Embryonic facial prominence (tissue), 1 donor: Measurements from ENCODE around the gene TNRC6A.
"Not testable (repeated sequence)": the region's sequence is repeated elsewhere in the genome, so short reads cannot be mapped to it uniquely, and the experiment has no call there.

Source experiments
- DNase-seq: peaks from one replicate; pipeline ENCODE4 v3.0.0-alpha.2; 2016; ENCODE audit errors: extremely low spot score

Gene TNRC6A

GRCh38 chr16:24729243-24729950 lies at the start of gene TNRC6A:
TSS of gene TNRC6A (plus strand) at chr16:24729651. CDS start at chr16:24729842, 191 bp downstream.
- peak; percentile 73 for DNase-seq

GRCh38 chr16:24681793-24682192 lies 47.7 kb upstream of the TNRC6A start:
- DNase-seq: no peak

- DNase-seq: no peak
Observed at GRCh38 chr16:24683250-24683649, 46.2 kb upstream of the TNRC6A start.

GRCh38 chr16:24683847-24684493 lies 45.5 kb upstream of the TNRC6A start:
- no peak for DNase-seq

GRCh38 chr16:24685539-24686432 lies 43.7 kb upstream of the TNRC6A start:
- peak; percentile 79 for DNase-seq

GRCh38 chr16:24686678-24687077 lies 42.8 kb upstream of the TNRC6A start:
- DNase-seq: no peak

GRCh38 chr16:24688359-24688758 lies 41.1 kb upstream of the TNRC6A start:
- DNase-seq: no peak

- DNase-seq: no peak
Observed at GRCh38 chr16:24689128-24689527, 40.3 kb upstream of the TNRC6A start.

- DNase-seq: no peak
Observed at GRCh38 chr16:24692854-24693253, 36.6 kb upstream of the TNRC6A start.

- no peak for DNase-seq
Observed at GRCh38 chr16:24694931-24695330, 34.5 kb upstream of the TNRC6A start.

GRCh38 chr16:24696699-24697098 lies 32.8 kb upstream of the TNRC6A start:
- no peak for DNase-seq

- no peak for DNase-seq
Observed at GRCh38 chr16:24698308-24698707, 31.1 kb upstream of the TNRC6A start.

- no peak for DNase-seq
Observed at GRCh38 chr16:24699151-24699723, 30.2 kb upstream of the TNRC6A start.

- DNase-seq: no peak
Observed at GRCh38 chr16:24700549-24701392, 28.7 kb upstream of the TNRC6A start.

- DNase-seq: no peak
Observed at GRCh38 chr16:24701521-24701951, 27.9 kb upstream of the TNRC6A start.

GRCh38 chr16:24707760-24708159 lies 21.7 kb upstream of the TNRC6A start:
- DNase-seq: not testable (repeated sequence)

- no peak for DNase-seq
Observed at GRCh38 chr16:24713379-24713778, 16.1 kb upstream of the TNRC6A start.

GRCh38 chr16:24717411-24717810 lies 12.0 kb upstream of the TNRC6A start:
- no peak for DNase-seq

- no peak for DNase-seq
Observed at GRCh38 chr16:24718967-24719521, 10.4 kb upstream of the TNRC6A start.

GRCh38 chr16:24721830-24722238 lies 7.6 kb upstream of the TNRC6A start:
- no peak for DNase-seq

- no peak for DNase-seq
Observed at GRCh38 chr16:24723663-24724062, 5.8 kb upstream of the TNRC6A start.
